ENCODE data around the gene LRATD1.

DNA sequence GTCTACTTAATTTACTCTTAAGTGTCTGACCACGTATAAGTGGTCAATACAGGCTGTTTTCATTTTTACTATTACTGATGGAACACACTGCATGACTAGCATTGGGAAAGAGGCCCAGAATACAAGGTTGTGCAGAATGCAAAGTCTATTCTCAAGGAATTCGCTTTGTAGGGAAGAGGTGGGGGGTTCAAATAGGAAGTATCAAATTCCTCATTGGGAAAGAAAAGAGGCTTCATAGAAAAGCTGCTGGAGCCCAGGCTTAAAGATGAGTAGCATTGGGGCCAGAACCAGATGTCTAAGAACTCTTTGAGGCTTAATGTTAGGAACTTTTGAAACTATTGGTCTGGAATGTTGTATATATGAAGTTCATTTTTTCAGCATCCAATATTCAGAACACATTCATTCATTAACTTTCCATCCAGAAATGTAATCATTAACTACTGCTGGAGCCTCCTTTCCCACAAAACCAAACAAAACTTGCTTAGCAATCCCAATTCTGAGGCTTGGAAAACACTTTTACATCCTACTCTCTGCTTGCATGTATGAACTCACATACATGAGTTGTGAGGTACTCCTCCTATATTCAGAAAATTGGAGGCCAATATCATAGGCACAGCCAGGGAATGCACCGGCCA is 994 bp upstream of the LRATD1 start:
- no peak for TF ChIP-seq CTCF (IDR thresholded peaks at IDR 0.05)
- no peak for TF ChIP-seq POLR2AphosphoS5 (IDR thresholded peaks at IDR 0.05)
- TF ChIP-seq POLR2A (IDR thresholded peaks at IDR 0.05) = no peak

All from suprapubic skin (tissue), 4 donors.